ENCODE results near the gene SSNA1.

- TF ChIP-seq, protein P1, sequence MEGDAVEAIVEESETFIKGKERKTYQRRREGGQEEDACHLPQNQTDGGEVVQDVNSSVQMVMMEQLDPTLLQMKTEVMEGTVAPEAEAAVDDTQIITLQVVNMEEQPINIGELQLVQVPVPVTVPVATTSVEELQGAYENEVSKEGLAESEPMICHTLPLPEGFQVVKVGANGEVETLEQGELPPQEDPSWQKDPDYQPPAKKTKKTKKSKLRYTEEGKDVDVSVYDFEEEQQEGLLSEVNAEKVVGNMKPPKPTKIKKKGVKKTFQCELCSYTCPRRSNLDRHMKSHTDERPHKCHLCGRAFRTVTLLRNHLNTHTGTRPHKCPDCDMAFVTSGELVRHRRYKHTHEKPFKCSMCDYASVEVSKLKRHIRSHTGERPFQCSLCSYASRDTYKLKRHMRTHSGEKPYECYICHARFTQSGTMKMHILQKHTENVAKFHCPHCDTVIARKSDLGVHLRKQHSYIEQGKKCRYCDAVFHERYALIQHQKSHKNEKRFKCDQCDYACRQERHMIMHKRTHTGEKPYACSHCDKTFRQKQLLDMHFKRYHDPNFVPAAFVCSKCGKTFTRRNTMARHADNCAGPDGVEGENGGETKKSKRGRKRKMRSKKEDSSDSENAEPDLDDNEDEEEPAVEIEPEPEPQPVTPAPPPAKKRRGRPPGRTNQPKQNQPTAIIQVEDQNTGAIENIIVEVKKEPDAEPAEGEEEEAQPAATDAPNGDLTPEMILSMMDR (IDR thresholded peaks at IDR 0.05; ENCODE audit: poor library complexity, severe bottlenecking): no peak
- TF ChIP-seq, protein P2, sequence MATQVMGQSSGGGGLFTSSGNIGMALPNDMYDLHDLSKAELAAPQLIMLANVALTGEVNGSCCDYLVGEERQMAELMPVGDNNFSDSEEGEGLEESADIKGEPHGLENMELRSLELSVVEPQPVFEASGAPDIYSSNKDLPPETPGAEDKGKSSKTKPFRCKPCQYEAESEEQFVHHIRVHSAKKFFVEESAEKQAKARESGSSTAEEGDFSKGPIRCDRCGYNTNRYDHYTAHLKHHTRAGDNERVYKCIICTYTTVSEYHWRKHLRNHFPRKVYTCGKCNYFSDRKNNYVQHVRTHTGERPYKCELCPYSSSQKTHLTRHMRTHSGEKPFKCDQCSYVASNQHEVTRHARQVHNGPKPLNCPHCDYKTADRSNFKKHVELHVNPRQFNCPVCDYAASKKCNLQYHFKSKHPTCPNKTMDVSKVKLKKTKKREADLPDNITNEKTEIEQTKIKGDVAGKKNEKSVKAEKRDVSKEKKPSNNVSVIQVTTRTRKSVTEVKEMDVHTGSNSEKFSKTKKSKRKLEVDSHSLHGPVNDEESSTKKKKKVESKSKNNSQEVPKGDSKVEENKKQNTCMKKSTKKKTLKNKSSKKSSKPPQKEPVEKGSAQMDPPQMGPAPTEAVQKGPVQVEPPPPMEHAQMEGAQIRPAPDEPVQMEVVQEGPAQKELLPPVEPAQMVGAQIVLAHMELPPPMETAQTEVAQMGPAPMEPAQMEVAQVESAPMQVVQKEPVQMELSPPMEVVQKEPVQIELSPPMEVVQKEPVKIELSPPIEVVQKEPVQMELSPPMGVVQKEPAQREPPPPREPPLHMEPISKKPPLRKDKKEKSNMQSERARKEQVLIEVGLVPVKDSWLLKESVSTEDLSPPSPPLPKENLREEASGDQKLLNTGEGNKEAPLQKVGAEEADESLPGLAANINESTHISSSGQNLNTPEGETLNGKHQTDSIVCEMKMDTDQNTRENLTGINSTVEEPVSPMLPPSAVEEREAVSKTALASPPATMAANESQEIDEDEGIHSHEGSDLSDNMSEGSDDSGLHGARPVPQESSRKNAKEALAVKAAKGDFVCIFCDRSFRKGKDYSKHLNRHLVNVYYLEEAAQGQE (IDR thresholded peaks at IDR 0.05; ENCODE audit: borderline replicate concordance): no peak
- TF ChIP-seq POLR2AphosphoS5 (IDR thresholded peaks at IDR 0.05): no peak
These were observed 17.9 kb upstream of the SSNA1 start for GRCh38 chr9:137170486-137171148.

Data from neural cell (in vitro differentiated cells).